ENCODE data around the gene CTBP2.

Gene CTBP2

GRCh38 chr10:125020386-125020785 lies 140.0 kb downstream of the CTBP2 start:
- DNase-seq: peak in 1 of 10 donors; percentile 52

GRCh38 chr10:125018576-125019143 lies 141.7 kb downstream of the CTBP2 start:
- intact Hi-C loops (cut with DNase I): no loop called here
- DNase-seq: peak in 2 of 10 donors; percentile 69 to 81

More at GRCh38 chr10:125020386-125020785, 140.0 kb downstream of the CTBP2 start:
- intact Hi-C loops (cut with DNase I): no loop called here

- peak in 2 of 10 donors; percentile 16 to 80 for DNase-seq
- intact Hi-C loops (cut with DNase I): no loop called here
Measured at GRCh38 chr10:125017547-125018298, 142.6 kb downstream of the CTBP2 start.

- DNase-seq: peak in 2 of 10 donors; percentile 54 to 86
- intact Hi-C loops (cut with DNase I): no loop called here
Measured at GRCh38 chr10:125016611-125017202, 143.7 kb downstream of the CTBP2 start.

GRCh38 chr10:125016123-125016522 lies 144.2 kb downstream of the CTBP2 start:
- intact Hi-C loops (cut with DNase I): no loop called here
- DNase-seq: peak in 5 of 10 donors; percentile 54 to 91 (median 87)

GRCh38 chr10:125015356-125015944 lies 144.9 kb downstream of the CTBP2 start:
- intact Hi-C loops (cut with DNase I): no loop called here
- DNase-seq: peak in 5 of 10 donors; percentile 43 to 93 (median 64)

GRCh38 chr10:125014836-125015355 lies 145.5 kb downstream of the CTBP2 start:
- intact Hi-C loops (cut with DNase I): no loop called here
- DNase-seq: no peak

- intact Hi-C loops (cut with DNase I): no loop called here
- DNase-seq: peak in 2 of 10 donors; percentile 0 to 67
Measured at GRCh38 chr10:125014086-125014830, 146.1 kb downstream of the CTBP2 start.

- DNase-seq: peak in 3 of 10 donors; percentile 6 to 52 (median 34)
- intact Hi-C loops (cut with DNase I): no loop called here
Measured at GRCh38 chr10:125013529-125013872, 146.9 kb downstream of the CTBP2 start.

- intact Hi-C loops (cut with DNase I): no loop called here
- peak in 4 of 10 donors; percentile 12 to 63 (median 29) for DNase-seq
Measured at GRCh38 chr10:125012851-125013528, 147.4 kb downstream of the CTBP2 start.

GRCh38 chr10:125011926-125012705 lies 148.2 kb downstream of the CTBP2 start:
- DNase-seq: peak in 4 of 10 donors; percentile 19 to 78 (median 39)
- intact Hi-C loops (cut with DNase I): no loop called here

- intact Hi-C loops (cut with DNase I): no loop called here
- DNase-seq: peak in 3 of 10 donors; percentile 39 to 55 (median 44)
Measured at GRCh38 chr10:125011171-125011925, 149.0 kb downstream of the CTBP2 start.

GRCh38 chr10:125010362-125010761 lies 150.0 kb downstream of the CTBP2 start:
- intact Hi-C loops (cut with DNase I): no loop called here
- DNase-seq: peak in 3 of 10 donors; percentile 8 to 46 (median 38)

GRCh38 chr10:125009661-125010161 lies 150.7 kb downstream of the CTBP2 start:
- DNase-seq: peak in 4 of 10 donors; percentile 35 to 89 (median 84)
- intact Hi-C loops (cut with DNase I): loop anchor here (5.0 kb wide), 1 partner anchor 33 kb away; no protein-coding TSS in a partner anchor

- intact Hi-C loops (cut with DNase I): loop anchor here (5.0 kb wide), 1 partner anchor 33 kb away; no protein-coding TSS in a partner anchor
- DNase-seq: peak in 4 of 10 donors; percentile 19 to 57 (median 47)
Measured at GRCh38 chr10:125008689-125009638, 151.4 kb downstream of the CTBP2 start.

GRCh38 chr10:125007436-125007835 lies 152.9 kb downstream of the CTBP2 start:
- peak in 1 of 10 donors; percentile 19 for DNase-seq
- intact Hi-C loops (cut with DNase I): loop anchor here (5.0 kb wide), 1 partner anchor 35 kb away; no protein-coding TSS in a partner anchor
